ENCODE data around the gene PSME4.

Gene PSME4

DNA sequence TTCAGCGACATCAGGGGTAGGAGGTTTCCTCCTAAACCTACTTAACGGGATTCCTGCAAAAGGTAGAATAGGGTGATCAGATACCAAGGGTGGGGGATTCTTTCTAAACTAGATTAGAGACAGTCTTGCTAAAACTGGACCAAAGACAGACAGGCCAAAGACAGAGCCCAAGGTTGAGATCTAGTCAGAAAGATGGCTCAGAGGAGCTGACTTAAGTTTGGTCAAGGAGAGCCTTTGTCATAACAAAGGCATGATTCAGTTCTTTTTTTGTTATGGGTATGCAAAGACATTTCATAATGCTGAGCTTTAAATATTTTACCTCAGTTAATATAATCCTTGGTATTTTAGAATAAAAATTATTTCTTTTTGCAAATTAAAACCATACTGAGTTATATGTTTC lies 93.2 kb downstream of the PSME4 start:
- Histone ChIP-seq H3K4me1 (ENCODE audit: control insufficient read depth, low read depth, low read length) (no peaks in the 10 kb centered on the region), H3K36me3 (ENCODE audit: control insufficient read depth, low read depth, low read length) (peaks cover 43% of the 10 kb centered on the region), H3K9me3 (ENCODE audit: control insufficient read depth, low read depth, low read length) (no peaks in the 10 kb centered on the region), H3K27me3 (ENCODE audit: control insufficient read depth, insufficient read depth, low read length) (no peaks in the 10 kb centered on the region), H3K27ac (ENCODE audit: low read length) (no peak overlapping the region), H3K9ac (ENCODE audit: low read length) (no peak overlapping the region), H3K4me3 (ENCODE audit: low read length) (no peak overlapping the region)

DNA sequence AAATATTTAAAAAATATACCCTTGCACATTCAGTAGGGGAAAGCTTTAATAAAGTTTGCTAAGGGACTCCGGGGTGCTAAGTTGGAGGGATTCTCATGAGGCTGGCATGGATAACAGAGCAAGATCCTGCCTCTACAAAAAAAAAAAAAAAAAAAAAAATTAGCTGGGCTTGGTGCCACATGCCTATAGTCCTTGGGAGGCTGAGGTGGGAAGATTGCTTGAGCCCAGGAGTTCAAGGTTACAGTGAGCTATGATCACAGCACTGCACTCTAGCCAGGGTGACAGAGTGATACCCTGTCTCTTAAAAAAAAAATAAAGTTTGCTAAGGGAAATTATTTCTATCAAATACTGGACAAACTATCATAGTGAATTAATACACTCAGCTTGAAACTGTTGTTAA lies 93.7 kb downstream of the PSME4 start:
- Histone ChIP-seq H3K4me1 (ENCODE audit: control insufficient read depth, low read depth, low read length) (no peaks in the 10 kb centered on the region), H3K27ac (ENCODE audit: low read length) (no peak overlapping the region), H3K27me3 (ENCODE audit: control insufficient read depth, insufficient read depth, low read length) (no peaks in the 10 kb centered on the region), H3K36me3 (ENCODE audit: control insufficient read depth, low read depth, low read length) (peaks cover 40% of the 10 kb centered on the region), H3K9me3 (ENCODE audit: control insufficient read depth, low read depth, low read length) (no peaks in the 10 kb centered on the region), H3K4me3 (ENCODE audit: low read length) (no peak overlapping the region), H3K9ac (ENCODE audit: low read length) (no peak overlapping the region)

DNA sequence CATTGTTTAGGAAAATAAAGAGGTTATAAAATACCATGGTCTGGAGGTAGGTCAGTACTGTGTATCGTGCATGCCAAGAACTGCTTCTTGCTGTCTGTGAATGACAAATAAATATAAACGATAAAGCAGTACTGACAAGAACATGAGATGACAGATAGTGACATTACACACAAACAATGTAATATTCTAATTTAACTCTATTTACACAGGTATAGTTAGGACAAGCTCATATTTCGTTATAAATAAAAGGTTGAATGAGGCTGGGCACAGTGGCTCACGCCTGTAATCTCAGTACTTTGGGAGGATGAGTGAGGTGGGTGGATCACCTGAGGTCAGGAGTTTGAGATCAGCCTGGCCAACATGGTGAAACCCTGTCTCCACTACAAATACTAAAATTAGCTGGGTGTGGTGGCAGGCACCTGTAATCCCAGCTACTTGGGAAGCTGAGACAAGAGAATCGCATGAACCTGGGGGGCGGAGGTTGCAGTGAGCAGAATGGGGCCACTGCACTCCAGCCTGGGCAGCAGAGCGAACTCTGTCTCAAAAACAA lies 96.3 kb downstream of the PSME4 start:
- H3K4me1 ChIP-seq (ENCODE audit: control insufficient read depth, low read depth, low read length): no peaks in the 10 kb centered on the region
- no peak overlapping the region for H3K27ac ChIP-seq (ENCODE audit: low read length)
- peaks cover 44% of the 10 kb centered on the region for H3K36me3 ChIP-seq (ENCODE audit: control insufficient read depth, low read depth, low read length)
- no peak overlapping the region for H3K4me3 ChIP-seq (ENCODE audit: low read length)
- no peaks in the 10 kb centered on the region for H3K9me3 ChIP-seq (ENCODE audit: control insufficient read depth, low read depth, low read length)
- no peak overlapping the region for H3K9ac ChIP-seq (ENCODE audit: low read length)
- H3K27me3 ChIP-seq (ENCODE audit: control insufficient read depth, insufficient read depth, low read length): no peaks in the 10 kb centered on the region

DNA sequence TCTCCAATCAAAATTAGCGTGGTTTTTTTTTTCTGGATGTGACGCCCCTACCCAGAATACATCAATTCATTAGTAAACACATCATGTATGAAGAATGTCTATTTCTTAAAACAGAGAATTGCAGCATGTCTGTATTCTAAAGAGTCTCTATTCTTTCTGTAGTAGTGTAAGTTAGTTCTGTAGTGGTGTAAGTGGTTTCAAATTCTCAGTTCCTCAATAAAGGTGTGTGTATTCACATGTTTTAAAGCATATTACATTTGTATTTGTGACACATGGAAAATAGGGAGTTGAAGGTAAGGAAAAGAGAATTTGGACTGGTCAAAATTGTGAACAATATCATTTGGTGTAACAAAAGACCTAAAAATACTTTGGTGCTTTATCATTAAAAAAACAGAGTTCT lies 103.0 kb downstream of the PSME4 start:
- H3K27me3 ChIP-seq (ENCODE audit: control insufficient read depth, insufficient read depth, low read length): no peaks in the 10 kb centered on the region
- H3K9ac ChIP-seq (ENCODE audit: low read length): no peak overlapping the region
- H3K36me3 ChIP-seq (ENCODE audit: control insufficient read depth, low read depth, low read length): peaks cover 45% of the 10 kb centered on the region
- H3K27ac ChIP-seq (ENCODE audit: low read length): no peak overlapping the region
- H3K9me3 ChIP-seq (ENCODE audit: control insufficient read depth, low read depth, low read length): no peaks in the 10 kb centered on the region
- H3K4me1 ChIP-seq (ENCODE audit: control insufficient read depth, low read depth, low read length): no peaks in the 10 kb centered on the region
- H3K4me3 ChIP-seq (ENCODE audit: low read length): no peak overlapping the region

DNA sequence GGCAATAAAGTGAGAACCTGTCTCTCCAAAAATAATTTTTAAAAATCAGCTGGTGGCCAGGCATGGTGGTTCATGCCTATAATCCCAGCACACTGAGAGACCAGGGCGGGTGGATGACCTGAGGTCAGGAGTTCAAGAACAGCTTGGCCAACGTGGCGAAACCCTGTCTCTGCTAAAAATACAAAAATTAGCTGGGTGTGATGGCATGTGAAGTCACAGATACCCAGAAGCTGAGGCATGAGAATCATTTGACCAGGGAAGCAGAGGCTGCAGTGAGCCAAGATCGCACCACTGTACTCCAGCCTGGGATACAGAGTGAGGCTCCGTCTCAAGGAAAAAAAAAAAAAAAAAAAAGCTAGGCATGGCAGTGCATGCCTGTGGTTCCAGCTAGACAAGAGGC lies 103.6 kb downstream of the PSME4 start:
- H3K27ac ChIP-seq (ENCODE audit: low read length): no peak overlapping the region
- H3K27me3 ChIP-seq (ENCODE audit: control insufficient read depth, insufficient read depth, low read length): no peaks in the 10 kb centered on the region
- H3K4me3 ChIP-seq (ENCODE audit: low read length): no peak overlapping the region
- no peaks in the 10 kb centered on the region for H3K4me1 ChIP-seq (ENCODE audit: control insufficient read depth, low read depth, low read length)
- peaks cover 44% of the 10 kb centered on the region for H3K36me3 ChIP-seq (ENCODE audit: control insufficient read depth, low read depth, low read length)
- H3K9me3 ChIP-seq (ENCODE audit: control insufficient read depth, low read depth, low read length): no peaks in the 10 kb centered on the region
- no peak overlapping the region for H3K9ac ChIP-seq (ENCODE audit: low read length)

DNA sequence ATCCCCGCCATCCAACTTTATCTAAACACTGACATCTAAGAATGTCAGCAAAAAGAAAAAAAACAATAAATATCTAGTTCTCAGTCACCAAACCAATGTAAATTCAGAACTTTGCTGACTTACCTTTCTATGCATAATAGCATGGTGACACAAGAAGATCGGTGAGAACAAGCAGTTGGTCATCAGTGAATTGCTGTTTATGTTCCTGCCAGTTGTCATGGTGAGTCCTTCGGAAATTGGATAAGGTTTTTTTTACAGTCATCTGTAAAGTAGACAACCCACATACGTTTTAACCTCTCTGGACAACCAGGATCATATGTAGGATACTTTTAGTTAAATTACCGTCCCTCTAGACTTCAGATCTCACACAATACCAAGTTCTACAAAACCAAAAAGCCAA lies 104.8 kb downstream of the PSME4 start:
- Histone ChIP-seq H3K9ac (ENCODE audit: low read length) (no peak overlapping the region), H3K36me3 (ENCODE audit: control insufficient read depth, low read depth, low read length) (peaks cover 39% of the 10 kb centered on the region), H3K27me3 (ENCODE audit: control insufficient read depth, insufficient read depth, low read length) (no peaks in the 10 kb centered on the region), H3K4me3 (ENCODE audit: low read length) (no peak overlapping the region), H3K4me1 (ENCODE audit: control insufficient read depth, low read depth, low read length) (no peaks in the 10 kb centered on the region), H3K9me3 (ENCODE audit: control insufficient read depth, low read depth, low read length) (no peaks in the 10 kb centered on the region), H3K27ac (ENCODE audit: low read length) (no peak overlapping the region)

DNA sequence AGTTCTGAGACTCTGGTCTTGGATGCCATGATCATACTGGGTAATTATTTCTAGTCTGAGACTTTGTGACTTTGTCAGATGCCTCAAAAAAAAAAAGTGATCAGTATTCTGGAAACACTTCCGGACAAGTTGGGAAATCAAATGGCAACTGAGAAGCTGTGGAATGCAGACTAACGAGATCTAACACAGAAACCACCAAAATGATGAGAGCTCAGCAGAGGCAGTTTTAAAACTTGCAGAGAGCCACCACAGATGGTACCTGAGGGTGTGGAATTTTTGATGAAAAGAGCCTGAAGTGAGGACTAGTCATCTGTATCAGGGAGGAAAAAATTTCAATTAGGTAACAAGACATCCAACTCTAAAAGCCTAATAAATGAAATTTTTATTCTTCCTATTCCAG lies 105.5 kb downstream of the PSME4 start:
- H3K36me3 ChIP-seq (ENCODE audit: control insufficient read depth, low read depth, low read length): peaks cover 37% of the 10 kb centered on the region
- peaks cover 3% of the 10 kb centered on the region for H3K4me1 ChIP-seq (ENCODE audit: control insufficient read depth, low read depth, low read length)
- no peaks in the 10 kb centered on the region for H3K27me3 ChIP-seq (ENCODE audit: control insufficient read depth, insufficient read depth, low read length)
- no peak overlapping the region for H3K27ac ChIP-seq (ENCODE audit: low read length)
- H3K9me3 ChIP-seq (ENCODE audit: control insufficient read depth, low read depth, low read length): no peaks in the 10 kb centered on the region
- no peak overlapping the region for H3K4me3 ChIP-seq (ENCODE audit: low read length)
- no peak overlapping the region for H3K9ac ChIP-seq (ENCODE audit: low read length)

DNA sequence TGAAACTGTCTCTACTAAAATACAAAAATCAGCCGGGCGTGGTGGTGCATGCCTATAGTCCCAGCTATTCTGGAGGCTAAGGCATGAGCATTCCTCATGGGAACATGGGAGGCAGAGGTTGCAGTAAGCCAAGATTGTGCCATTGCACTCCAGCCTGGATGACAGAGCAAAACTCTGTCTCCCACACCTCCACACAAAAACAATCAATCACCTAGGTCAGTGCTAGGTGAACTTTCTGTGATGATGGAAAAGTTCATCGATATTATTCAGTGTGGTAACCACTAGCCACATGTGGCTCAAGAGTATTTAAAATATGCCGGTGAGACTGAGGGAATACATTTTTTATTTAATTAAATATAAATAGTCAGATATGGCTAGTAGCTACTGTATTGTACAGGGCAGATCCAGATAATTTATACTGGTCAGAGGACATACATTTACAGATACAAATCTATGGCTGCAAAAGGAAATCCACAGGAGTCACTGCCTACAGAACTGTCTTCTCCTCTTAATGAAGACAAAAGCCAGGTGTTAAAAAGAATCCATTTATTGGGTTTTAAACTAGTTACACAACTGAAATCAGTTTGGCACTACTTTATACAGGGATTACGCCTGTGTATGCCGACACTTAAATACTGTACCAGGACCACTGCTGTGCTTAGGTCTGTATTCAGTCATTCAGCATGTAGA lies 107.1 kb downstream of the PSME4 start:
- Histone ChIP-seq H3K27me3 (ENCODE audit: control insufficient read depth, insufficient read depth, low read length) (no peaks in the 10 kb centered on the region), H3K36me3 (ENCODE audit: control insufficient read depth, low read depth, low read length) (peaks cover 33% of the 10 kb centered on the region), H3K4me3 (ENCODE audit: low read length) (no peak overlapping the region), H3K27ac (ENCODE audit: low read length) (no peak overlapping the region), H3K9me3 (ENCODE audit: control insufficient read depth, low read depth, low read length) (no peaks in the 10 kb centered on the region), H3K4me1 (ENCODE audit: control insufficient read depth, low read depth, low read length) (peaks cover 3% of the 10 kb centered on the region), H3K9ac (ENCODE audit: low read length) (no peak overlapping the region)

DNA sequence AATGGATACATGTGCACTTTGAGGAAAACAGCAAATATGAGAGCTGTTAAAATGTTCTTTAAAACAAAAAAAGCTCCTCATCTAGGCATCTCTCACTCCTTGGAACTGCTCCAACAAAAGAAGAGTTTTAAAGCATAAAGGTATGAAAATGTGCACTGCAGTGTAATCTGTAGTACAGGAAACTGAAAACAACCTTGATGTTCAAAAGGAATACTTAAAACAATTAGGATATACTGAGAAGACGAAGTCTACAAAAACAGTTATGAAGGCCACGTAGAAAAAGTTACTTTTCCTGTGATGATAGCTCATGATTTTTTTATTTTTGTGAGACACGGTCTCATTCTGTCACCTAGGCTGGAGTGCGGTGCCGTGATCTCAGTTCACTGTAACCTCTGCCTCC lies 109.0 kb downstream of the PSME4 start:
- Histone ChIP-seq H3K9ac (ENCODE audit: low read length) (no peak overlapping the region), H3K9me3 (ENCODE audit: control insufficient read depth, low read depth, low read length) (no peaks in the 10 kb centered on the region), H3K4me3 (ENCODE audit: low read length) (no peak overlapping the region), H3K4me1 (ENCODE audit: control insufficient read depth, low read depth, low read length) (peaks cover 3% of the 10 kb centered on the region), H3K36me3 (ENCODE audit: control insufficient read depth, low read depth, low read length) (peaks cover 27% of the 10 kb centered on the region), H3K27ac (ENCODE audit: low read length) (no peak overlapping the region), H3K27me3 (ENCODE audit: control insufficient read depth, insufficient read depth, low read length) (no peaks in the 10 kb centered on the region)

DNA sequence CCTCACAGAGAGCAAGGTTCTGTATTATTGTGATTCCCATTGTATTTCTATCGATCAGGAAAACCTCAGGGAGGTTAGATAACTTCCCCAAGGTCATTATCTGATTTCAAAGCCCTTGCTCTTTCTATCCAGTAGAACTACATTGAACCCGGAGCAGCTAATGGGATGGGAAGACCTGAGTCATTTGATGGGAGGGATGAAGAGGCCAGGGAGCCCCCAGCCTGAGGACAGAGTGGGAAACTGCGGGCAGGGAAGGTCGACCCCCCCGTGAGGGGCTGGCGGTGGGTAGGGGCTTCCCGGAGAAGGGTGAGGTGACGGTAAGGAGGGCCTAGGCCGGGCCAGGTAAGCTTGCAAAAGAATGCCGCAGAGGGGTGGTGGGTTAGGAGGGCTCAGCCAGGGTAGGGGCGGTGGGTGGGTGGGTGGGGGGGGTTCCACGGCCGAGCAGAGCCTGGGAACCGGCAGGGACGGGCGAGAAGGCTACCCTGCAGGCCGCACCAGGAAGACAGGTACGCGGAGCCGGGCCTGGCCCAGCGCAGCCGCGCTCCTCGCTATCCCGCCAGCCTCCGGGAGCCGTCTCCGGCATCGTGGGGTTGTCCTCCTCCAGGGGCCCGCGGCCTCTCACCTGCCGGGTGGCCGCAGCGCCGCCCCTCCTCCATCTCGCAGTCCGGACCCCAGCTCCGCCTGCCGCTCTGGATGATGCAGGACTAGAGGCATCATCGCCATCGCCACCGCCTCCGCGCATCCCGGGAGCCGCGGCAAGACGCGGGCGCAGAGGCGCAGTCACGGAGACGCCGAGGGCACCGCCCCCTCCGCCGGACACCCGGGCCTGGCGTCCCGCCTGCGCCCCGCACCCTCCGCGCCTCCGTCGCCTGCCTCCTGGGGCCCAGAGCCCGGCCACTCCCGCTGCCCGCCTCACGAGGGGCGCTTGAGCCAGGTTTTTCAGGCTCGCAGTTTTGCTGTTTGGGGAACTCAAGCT lies 111.3 kb downstream of the PSME4 start, which contains the start of gene GPR75:
Gene GPR75, minus strand, starts transcription at position 762 of the 976 bp plus-strand sequence. CDS start 5,211 bp downstream, outside the sequence.
- peaks cover 3% of the 10 kb centered on the region for H3K4me1 ChIP-seq (ENCODE audit: control insufficient read depth, low read depth, low read length)
- H3K27ac ChIP-seq (ENCODE audit: low read length): no peak within 1 kb of the TSS
- H3K27me3 ChIP-seq (ENCODE audit: control insufficient read depth, insufficient read depth, low read length): no peaks in the 10 kb centered on the region
- peak within 1 kb of the TSS; percentile 25 for H3K9ac ChIP-seq (ENCODE audit: low read length)
- H3K4me3 ChIP-seq (ENCODE audit: low read length): peak within 1 kb of the TSS; percentile 57
- no peaks in the 10 kb centered on the region for H3K9me3 ChIP-seq (ENCODE audit: control insufficient read depth, low read depth, low read length)
- H3K36me3 ChIP-seq (ENCODE audit: control insufficient read depth, low read depth, low read length): peaks cover 6% of the 10 kb centered on the region

DNA sequence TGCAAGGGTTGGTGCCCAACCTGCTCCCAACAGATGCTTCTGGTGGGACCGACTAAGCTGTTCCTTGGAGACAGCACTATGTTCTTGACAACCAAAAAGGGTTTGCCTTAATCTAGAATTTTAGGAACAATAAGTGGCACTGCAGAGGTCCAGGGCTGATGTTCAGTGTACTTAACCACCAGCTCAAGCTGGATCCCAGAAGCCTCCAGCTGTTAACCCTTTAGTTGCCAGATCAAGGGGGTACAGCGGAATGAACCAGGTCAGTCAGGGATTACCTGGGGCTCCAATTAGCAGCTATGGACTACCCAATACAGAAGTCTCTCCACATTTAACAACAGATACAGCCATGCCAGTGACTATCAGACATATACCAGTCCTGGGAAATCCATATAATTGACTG lies 114.5 kb downstream of the PSME4 start:
- Histone ChIP-seq H3K4me3 (ENCODE audit: low read length) (no peak overlapping the region), H3K27me3 (ENCODE audit: control insufficient read depth, insufficient read depth, low read length) (no peaks in the 10 kb centered on the region), H3K9me3 (ENCODE audit: control insufficient read depth, low read depth, low read length) (no peaks in the 10 kb centered on the region), H3K4me1 (ENCODE audit: control insufficient read depth, low read depth, low read length) (peaks cover 3% of the 10 kb centered on the region), H3K36me3 (ENCODE audit: control insufficient read depth, low read depth, low read length) (peaks cover 15% of the 10 kb centered on the region), H3K27ac (ENCODE audit: low read length) (no peak overlapping the region), H3K9ac (ENCODE audit: low read length) (no peak overlapping the region)

Measured in iPS-18a (cell line).